Coronary artery (tissue), 2 donors: Measurements from ENCODE around the gene OOEP.

Source experiments
- DNase-seq: peaks from one replicate; pipeline ENCODE4 v3.0.0-alpha.2; 2017; ENCODE audit warnings: low spot score
- H3K27ac ChIP-seq, 2 donors: fragments of 200-600 bp; sonication (generic); one replicate each; pipeline ENCODE4 v1.5.1; 2016 to 2019
- H3K4me3 ChIP-seq: fragments of 200-600 bp; sonication (generic); 2 replicates; pipeline ENCODE4 v1.5.1; 2016; ENCODE audit warnings: mild to moderate bottlenecking, moderate library complexity
- TF ChIP-seq, protein P1 (sequence below): fragments of 200-600 bp; sonication (generic); IDR thresholded peaks from one replicate; pipeline ENCODE4 v1.5.1; 2019; ENCODE audit warnings: antibody characterized with exemption

Gene OOEP

GRCh38 chr6:73353636-73354593, 15.8 kb downstream of the OOEP start, which contains the start of gene DPPA5:
Gene DPPA5 (minus strand): TSS chr6:73354276. CDS start chr6:73354225, 51 bp downstream.
- DNase-seq: no peak
- TF ChIP-seq, protein P1, sequence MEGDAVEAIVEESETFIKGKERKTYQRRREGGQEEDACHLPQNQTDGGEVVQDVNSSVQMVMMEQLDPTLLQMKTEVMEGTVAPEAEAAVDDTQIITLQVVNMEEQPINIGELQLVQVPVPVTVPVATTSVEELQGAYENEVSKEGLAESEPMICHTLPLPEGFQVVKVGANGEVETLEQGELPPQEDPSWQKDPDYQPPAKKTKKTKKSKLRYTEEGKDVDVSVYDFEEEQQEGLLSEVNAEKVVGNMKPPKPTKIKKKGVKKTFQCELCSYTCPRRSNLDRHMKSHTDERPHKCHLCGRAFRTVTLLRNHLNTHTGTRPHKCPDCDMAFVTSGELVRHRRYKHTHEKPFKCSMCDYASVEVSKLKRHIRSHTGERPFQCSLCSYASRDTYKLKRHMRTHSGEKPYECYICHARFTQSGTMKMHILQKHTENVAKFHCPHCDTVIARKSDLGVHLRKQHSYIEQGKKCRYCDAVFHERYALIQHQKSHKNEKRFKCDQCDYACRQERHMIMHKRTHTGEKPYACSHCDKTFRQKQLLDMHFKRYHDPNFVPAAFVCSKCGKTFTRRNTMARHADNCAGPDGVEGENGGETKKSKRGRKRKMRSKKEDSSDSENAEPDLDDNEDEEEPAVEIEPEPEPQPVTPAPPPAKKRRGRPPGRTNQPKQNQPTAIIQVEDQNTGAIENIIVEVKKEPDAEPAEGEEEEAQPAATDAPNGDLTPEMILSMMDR: no peak
- H3K4me3 ChIP-seq: no peak within 1 kb of the TSS
- H3K27ac ChIP-seq: no peak within 1 kb of the TSS

GRCh38 chr6:73349311-73349710, 20.4 kb downstream of the OOEP start:
- H3K27ac ChIP-seq: no peak overlapping the region
- TF ChIP-seq, protein P1: no peak
- H3K4me3 ChIP-seq: no peak overlapping the region
- DNase-seq: no peak

GRCh38 chr6:73348550-73349204, 21.0 kb downstream of the OOEP start:
- Histone ChIP-seq H3K4me3 (no peak overlapping the region), H3K27ac (no peak overlapping the region)
- DNase-seq: no peak
- TF ChIP-seq, protein P1: no peak

GRCh38 chr6:73343164-73343563, 26.5 kb downstream of the OOEP start:
- no peak overlapping the region for H3K4me3 ChIP-seq
- H3K27ac ChIP-seq: no peak overlapping the region
- DNase-seq: no peak
- TF ChIP-seq, protein P1: no peak

DNA sequence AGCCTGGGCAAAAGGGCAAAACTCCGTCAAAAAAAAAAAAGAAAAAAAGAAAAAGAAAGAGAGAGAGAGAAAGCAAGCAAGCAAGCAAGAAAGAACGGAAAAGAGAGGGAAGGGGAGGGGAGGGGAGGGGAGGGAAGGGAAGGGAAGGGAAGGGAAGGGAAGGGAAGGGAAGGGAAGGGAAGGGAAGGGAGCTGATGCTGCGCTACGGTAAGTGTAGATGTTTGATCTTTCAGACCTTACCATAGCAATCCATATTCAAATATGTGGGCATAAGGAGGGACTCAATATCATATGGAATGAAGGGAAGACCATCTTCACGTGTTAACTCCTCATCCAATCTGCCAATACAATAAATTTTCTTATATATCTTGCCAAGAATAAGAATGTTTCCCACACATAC, 27.5 kb downstream of the OOEP start:
- TF ChIP-seq, protein P1: no peak
- no peak overlapping the region for H3K27ac ChIP-seq

GRCh38 chr6:73341335-73341734, 28.4 kb downstream of the OOEP start:
- Histone ChIP-seq H3K27ac (no peak overlapping the region), H3K4me3 (no peak overlapping the region)
- DNase-seq: no peak
- TF ChIP-seq, protein P1: no peak

More for the DNA sequence above, 27.5 kb downstream of the OOEP start:
- DNase-seq: no peak
- H3K4me3 ChIP-seq: no peak overlapping the region
